VCaP (cell line): ENCODE measurements around the gene RPS5.

ENCODE experiments used
- H3K27ac ChIP-seq: fragments of 450-650 bp; 2 replicates; pipeline ENCODE4 v1.5.1; 2017
- TF ChIP-seq, protein P1 (sequence below): fragments of 450-650 bp; conservative IDR thresholded peaks from 2 replicates; pipeline ENCODE4 v1.5.1; 2017; ENCODE audit warnings: mild to moderate bottlenecking, moderate library complexity

Gene RPS5

DNA sequence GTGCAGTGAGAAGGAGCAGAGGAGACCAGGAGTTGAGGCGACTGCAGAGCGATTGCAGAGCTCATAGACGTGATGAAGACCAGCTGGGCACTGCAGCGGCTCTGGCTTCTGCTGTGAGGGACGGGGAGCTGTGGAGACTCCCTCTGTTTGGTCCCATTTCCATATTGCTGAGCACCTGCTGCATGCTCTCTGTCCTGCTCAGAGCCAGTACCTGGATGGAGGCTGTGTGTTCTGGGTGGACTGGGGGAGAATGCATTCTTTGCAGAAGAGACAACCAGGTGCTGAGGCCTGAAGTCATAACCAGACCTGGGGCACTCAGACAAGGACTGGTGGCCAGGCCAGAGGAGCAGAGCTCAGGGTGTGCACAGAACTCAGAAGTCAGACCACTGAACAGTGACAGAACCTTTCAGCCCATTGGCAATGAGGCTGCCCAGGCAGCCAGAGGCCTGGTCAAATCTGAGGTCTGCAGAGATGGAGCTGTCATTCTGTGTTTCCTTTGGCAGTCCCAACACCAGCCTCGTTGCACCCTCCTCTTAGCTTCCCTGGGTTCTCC is 32.5 kb upstream of the RPS5 start:
- TF ChIP-seq, protein P1, sequence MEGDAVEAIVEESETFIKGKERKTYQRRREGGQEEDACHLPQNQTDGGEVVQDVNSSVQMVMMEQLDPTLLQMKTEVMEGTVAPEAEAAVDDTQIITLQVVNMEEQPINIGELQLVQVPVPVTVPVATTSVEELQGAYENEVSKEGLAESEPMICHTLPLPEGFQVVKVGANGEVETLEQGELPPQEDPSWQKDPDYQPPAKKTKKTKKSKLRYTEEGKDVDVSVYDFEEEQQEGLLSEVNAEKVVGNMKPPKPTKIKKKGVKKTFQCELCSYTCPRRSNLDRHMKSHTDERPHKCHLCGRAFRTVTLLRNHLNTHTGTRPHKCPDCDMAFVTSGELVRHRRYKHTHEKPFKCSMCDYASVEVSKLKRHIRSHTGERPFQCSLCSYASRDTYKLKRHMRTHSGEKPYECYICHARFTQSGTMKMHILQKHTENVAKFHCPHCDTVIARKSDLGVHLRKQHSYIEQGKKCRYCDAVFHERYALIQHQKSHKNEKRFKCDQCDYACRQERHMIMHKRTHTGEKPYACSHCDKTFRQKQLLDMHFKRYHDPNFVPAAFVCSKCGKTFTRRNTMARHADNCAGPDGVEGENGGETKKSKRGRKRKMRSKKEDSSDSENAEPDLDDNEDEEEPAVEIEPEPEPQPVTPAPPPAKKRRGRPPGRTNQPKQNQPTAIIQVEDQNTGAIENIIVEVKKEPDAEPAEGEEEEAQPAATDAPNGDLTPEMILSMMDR, result no peak
- H3K27ac ChIP-seq, result no peak overlapping the region

DNA sequence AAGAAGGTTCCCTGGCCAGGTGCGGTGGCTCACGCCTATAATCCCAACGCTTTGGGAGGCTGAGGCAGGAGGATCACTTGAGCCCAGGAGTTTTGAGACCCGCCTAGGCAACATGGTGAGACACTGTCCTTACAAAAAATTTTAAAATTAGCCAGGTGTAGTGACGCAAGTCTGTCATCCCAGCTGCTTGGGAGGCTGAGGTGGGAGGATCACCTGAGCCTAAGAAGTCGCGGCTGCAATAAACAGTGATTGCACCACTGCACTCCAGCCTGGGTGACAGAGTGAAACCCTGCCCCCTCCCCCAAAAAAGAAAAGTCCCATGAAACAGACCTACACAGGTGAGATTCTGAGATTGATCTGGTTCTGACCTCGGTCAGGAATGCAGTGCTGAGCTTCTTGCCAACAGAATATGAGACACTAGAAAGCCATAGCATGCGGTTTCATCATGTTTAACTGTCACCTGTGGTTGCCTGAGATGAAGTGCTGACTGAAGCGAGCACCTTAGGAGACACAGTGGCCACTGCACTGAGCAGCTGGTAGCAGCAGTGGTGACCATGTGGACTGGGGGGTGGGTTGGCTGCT is 31.8 kb upstream of the RPS5 start:
- TF ChIP-seq, protein P1, result no peak
- H3K27ac ChIP-seq, result no peak overlapping the region

DNA sequence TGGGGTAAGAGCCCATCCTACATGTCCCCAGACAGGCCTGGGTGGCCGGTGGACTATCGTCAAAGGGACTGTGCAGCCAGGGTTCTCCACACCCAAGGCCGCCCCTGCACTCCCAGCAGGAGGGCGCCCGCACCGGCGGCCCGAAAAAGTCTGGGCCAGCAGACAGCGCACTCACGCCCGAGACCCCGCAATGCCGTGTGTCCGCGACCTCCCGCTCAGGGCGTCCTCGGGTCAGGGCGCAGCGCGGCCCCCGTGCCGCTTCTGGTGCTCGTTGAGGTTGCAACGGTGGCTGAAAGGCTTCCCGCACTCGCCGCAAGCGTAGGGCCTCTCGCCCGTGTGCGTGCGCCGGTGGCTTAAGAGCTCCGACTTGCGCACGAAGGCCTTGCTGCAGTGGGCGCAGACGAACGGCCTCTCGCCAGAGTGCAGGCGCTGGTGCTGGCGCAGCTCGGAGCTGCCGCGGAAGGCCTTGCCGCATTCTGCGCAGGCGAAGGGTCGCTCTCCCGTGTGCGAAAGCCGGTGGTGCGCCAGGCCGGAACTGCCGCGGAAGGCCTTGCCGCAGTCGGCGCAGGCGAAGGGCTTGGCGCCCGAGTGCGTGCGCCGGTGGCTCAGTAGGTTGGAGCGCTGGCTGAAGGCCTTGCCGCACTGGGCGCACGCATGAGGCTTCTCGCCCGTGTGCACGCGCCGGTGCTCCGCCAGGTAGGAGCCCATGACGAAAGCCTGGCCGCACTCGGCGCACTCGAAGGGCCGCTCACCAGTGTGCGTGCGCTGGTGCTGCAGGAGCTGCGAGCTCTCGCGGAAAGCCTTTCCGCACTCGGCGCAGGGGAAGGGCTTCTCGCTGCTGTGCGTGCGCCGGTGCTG is 30.9 kb upstream of the RPS5 start:
- TF ChIP-seq, protein P1, result no peak
- H3K27ac ChIP-seq, result no peak overlapping the region

DNA sequence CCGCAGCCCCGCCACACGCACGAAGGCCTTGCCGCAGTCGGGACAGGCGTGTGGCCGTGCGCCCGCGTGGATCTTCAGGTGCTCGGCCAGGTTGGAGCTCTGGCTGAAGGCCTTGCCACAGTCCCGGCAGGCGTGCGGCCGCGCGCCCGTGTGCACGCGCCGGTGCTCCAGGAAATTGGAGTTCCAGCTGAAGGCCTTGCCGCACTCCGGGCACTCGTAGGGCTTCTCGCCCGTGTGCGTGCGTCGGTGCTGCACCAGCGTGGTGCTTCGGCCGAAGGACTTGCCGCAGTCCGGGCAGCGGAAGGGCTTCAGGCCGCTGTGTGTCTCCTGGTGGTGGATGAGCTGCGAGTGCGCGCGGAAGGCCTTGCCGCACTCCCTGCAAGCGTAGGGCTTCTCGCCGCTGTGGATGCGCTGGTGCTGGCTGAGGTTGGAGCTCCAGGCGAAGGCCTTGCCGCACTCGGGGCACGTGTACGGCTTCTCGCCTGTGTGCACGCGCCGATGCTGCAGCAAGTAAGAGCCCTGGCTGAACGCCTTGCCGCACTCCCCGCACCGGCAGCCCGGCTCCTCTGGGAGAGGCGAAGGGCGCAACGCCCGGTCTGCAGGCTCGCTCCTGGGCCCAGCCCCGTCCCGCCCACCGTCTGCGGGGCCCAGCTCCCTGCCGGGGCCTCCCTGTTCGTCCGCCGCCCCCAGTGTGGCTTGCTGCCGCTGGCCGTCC is 30.1 kb upstream of the RPS5 start:
- H3K27ac ChIP-seq, result no peak overlapping the region
- TF ChIP-seq, protein P1, result no peak

DNA sequence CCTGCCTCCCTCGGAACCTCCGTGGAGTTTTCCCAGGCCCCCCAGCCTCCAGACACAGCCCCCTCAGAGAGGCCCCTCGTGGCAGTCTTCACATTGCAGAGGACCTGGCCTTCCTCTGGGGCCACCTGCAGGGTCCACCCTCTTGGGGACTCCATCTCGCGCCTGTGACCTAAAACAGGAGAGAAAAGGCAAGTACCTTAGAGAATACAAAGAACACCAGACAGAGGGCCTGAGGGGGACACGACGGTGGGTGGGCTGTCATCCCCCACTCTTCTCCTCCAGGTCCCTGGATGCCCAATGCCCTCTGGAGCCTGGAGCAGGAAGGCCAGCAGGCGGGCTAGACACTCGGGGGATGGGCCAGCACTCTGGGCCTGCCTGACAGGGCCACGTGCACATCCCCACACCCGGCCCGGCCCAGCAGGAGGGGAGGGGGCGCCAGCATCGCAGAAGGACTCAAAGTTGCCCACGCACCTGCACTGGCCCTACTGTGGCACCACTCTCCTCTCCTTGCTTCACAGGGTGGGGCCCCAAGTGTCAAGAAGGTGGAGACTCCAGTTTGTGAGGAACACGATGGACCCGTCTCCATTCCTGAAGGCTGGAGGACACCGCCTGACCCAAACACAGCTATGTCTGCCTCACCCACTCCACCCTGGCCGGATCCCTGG is 29.5 kb upstream of the RPS5 start:
- TF ChIP-seq, protein P1, result no peak
- H3K27ac ChIP-seq, result no peak overlapping the region

DNA sequence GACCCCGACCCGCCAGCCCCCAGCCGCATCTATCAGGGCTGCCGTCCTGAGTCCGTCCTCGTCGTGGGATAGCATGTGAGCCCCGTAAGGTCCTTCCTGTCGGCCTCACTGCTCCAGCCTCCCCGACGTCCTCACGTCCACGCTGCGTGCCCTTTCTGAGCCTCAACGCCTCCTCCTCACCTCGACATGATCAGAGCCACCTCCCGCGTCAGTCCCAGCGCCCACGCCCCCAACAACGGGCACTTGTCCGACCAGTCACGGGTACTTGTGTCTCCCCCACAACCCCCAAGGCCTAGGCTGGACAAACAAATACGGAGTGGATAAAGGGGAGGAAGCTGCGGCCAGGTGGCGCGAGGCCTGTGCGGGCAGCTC is 25.2 kb upstream of the RPS5 start:
- TF ChIP-seq, protein P1, result no peak
- H3K27ac ChIP-seq, result peak overlapping the region; percentile 99
